ENCODE results near the gene SMYD3. TPM values are rescaled to one million over a fixed set of nuclear protein-coding genes. Genes with fewer than 3 reads are reported as not detected.

The SMYD3 gene
- total and polyA plus RNA-seq, 11 donors, result 6.3 to 12.1 (median 9.5) TPM

DNA sequence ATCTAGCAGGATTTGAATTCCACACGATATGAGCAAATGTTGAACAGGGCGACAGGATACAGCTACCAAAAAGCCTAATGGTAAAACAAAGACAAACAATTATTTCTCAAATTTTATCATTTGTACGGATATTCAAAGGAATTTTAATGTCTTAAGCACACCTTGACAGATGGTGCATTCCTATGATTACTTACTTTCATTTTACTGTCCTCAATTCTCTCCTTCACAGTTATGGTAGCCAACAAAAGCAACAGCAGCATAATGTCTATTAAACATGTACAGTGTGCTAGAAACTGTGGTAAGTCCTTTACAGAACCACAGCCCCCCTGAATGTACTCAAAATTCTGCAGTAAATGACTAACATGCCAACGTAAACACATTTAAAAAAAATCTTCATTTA is 365.8 kb downstream of the SMYD3 start:
- H3K36me3 ChIP-seq, result no peaks in the 10 kb centered on the region
- intact Hi-C loops (cut with DNase I), result no loop called here
- TF ChIP-seq, protein P1, sequence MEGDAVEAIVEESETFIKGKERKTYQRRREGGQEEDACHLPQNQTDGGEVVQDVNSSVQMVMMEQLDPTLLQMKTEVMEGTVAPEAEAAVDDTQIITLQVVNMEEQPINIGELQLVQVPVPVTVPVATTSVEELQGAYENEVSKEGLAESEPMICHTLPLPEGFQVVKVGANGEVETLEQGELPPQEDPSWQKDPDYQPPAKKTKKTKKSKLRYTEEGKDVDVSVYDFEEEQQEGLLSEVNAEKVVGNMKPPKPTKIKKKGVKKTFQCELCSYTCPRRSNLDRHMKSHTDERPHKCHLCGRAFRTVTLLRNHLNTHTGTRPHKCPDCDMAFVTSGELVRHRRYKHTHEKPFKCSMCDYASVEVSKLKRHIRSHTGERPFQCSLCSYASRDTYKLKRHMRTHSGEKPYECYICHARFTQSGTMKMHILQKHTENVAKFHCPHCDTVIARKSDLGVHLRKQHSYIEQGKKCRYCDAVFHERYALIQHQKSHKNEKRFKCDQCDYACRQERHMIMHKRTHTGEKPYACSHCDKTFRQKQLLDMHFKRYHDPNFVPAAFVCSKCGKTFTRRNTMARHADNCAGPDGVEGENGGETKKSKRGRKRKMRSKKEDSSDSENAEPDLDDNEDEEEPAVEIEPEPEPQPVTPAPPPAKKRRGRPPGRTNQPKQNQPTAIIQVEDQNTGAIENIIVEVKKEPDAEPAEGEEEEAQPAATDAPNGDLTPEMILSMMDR (IDR thresholded peaks at IDR 0.05), result no peak
- no peak for TF ChIP-seq POLR2A (IDR thresholded peaks at IDR 0.05)
- no peak overlapping the region for H3K4me3 ChIP-seq
- ATAC-seq (no peak), DNase-seq (no peak)
- no peaks in the 10 kb centered on the region for H3K4me1 ChIP-seq
- 85 to 92% (median 90%) methylated on average over 4 of the region's 4 CpGs for WGBS, 4 donors
- no peak overlapping the region for H3K27ac ChIP-seq
- no peaks in the 10 kb centered on the region for H3K27me3 ChIP-seq
- H3K9me3 ChIP-seq, result no peaks in the 10 kb centered on the region

DNA sequence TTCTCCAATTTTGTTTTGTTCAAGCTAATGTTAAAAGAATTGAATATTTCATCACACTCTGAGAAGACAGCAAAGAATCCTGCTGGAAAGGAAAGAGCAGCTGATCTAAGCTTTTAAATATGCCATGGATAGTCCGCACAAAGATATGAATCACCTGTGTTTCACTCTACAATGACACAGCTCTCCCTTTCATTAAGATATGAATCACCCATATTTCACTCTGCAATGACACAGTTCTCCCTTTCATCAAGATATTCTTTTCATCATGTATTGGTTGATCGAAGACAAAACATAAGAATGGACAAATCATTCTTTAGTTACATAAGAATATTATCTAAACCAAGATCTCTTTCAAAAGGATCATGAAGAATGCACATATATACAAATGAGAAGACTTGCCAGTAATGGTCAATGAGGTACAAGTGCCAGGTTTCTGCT is 367.3 kb downstream of the SMYD3 start:
- TF ChIP-seq, protein P1 (IDR thresholded peaks at IDR 0.05), result no peak
- TF ChIP-seq POLR2A (IDR thresholded peaks at IDR 0.05), result no peak
- Histone ChIP-seq H3K4me3 (no peak overlapping the region), H3K4me1 (no peaks in the 10 kb centered on the region), H3K27me3 (no peaks in the 10 kb centered on the region), H3K27ac (no peak overlapping the region), H3K9me3 (no peaks in the 10 kb centered on the region), H3K36me3 (no peaks in the 10 kb centered on the region)
- intact Hi-C loops (cut with DNase I), result no loop called here
- WGBS, 4 donors, result 82 to 94% (median 87%) methylated on average over 2 of the region's 2 CpGs
- no peak for ATAC-seq
- DNase-seq, result no peak

DNA sequence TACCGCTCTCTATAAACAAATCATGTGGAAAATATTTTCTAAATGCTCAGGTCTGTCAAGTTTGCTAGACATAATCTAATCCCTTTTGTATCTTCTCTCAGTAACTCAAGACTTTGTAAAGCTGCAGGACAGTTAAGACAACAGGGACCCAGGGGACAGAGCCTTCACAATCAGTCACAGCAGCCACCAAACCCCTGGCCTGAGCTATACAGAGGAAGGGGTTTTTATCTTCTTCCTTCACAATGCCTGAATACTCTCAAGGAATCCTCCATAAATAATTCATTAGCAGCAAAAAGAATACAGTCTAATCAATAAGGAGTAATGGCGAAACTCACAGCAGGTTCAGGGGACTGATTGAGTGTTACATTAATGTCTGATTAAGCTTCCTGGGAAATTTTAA is 368.3 kb downstream of the SMYD3 start:
- Histone ChIP-seq H3K27me3 (no peaks in the 10 kb centered on the region), H3K9me3 (no peaks in the 10 kb centered on the region), H3K4me1 (no peaks in the 10 kb centered on the region), H3K4me3 (no peak overlapping the region), H3K27ac (no peak overlapping the region), H3K36me3 (no peaks in the 10 kb centered on the region)
- DNase-seq (no peak), ATAC-seq (no peak)
- no peak for TF ChIP-seq POLR2A (IDR thresholded peaks at IDR 0.05)
- TF ChIP-seq, protein P1 (IDR thresholded peaks at IDR 0.05), result no peak
- intact Hi-C loops (cut with DNase I), result no loop called here
- WGBS, 4 donors, result 49 to 100% (median 70%) methylated on average over 2 of the region's 2 CpGs

DNA sequence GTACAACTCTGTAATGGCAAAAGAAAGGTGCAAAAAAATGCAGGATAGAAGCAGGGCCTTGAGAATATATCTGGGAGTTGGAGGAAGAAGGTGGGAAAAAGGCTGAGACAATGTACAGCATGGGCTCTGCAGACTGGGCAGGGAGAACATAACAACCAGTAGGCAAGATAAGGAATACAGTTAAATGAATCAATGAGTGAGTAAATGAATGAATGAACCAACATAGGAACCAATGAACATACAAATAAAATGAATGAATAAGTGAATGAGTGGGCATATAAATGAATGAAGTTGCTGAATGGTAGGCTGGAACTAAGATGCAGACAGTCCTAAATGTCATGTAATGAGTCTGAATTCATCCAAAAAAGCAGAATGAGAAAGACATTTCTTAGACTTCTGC is 370.6 kb downstream of the SMYD3 start:
- TF ChIP-seq, protein P1 (IDR thresholded peaks at IDR 0.05), result no peak
- TF ChIP-seq POLR2A (IDR thresholded peaks at IDR 0.05), result no peak
- DNase-seq (no peak), ATAC-seq (no peak)
- no peaks in the 10 kb centered on the region for H3K36me3 ChIP-seq
- intact Hi-C loops (cut with DNase I), result no loop called here
- no peak overlapping the region for H3K4me3 ChIP-seq
- H3K27ac ChIP-seq, result no peak overlapping the region
- H3K4me1 ChIP-seq, result no peaks in the 10 kb centered on the region
- H3K27me3 ChIP-seq, result no peaks in the 10 kb centered on the region
- no peaks in the 10 kb centered on the region for H3K9me3 ChIP-seq

All from heart left ventricle (tissue), 16 donors.